ENCODE results near the gene UPK3BL1.
"Not testable (repeated sequence)": the region's sequence is repeated elsewhere in the genome, so short reads cannot be mapped to it uniquely, and the experiment has no call there.

DNA sequence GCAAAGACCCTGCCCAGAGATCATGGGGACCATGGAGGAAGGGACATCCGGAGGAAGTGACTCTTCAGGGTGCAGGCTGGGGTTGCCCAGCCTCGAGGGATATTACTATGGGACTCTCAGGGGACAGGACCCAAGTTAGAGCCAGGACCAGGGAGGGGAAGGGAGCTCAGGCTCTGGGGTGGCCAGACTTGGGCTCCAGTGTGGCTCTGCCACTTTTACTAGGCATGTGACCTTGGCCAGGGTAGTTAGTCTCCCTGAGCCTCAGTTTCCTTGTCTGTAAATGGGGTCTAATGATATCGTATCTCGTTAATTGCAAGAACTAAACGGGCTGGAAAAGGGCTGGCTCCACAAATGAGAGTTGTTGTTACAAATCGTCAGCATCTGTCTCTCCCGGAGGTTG lies 32.1 kb downstream of the UPK3BL1 start:
- TF ChIP-seq, protein P1, sequence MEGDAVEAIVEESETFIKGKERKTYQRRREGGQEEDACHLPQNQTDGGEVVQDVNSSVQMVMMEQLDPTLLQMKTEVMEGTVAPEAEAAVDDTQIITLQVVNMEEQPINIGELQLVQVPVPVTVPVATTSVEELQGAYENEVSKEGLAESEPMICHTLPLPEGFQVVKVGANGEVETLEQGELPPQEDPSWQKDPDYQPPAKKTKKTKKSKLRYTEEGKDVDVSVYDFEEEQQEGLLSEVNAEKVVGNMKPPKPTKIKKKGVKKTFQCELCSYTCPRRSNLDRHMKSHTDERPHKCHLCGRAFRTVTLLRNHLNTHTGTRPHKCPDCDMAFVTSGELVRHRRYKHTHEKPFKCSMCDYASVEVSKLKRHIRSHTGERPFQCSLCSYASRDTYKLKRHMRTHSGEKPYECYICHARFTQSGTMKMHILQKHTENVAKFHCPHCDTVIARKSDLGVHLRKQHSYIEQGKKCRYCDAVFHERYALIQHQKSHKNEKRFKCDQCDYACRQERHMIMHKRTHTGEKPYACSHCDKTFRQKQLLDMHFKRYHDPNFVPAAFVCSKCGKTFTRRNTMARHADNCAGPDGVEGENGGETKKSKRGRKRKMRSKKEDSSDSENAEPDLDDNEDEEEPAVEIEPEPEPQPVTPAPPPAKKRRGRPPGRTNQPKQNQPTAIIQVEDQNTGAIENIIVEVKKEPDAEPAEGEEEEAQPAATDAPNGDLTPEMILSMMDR (IDR thresholded peaks at IDR 0.05; ENCODE audit: low read depth, low read length) = not testable (repeated sequence)
- TF ChIP-seq EZH2phosphoT487 (IDR thresholded peaks at IDR 0.05; ENCODE audit: low read depth) = not testable (repeated sequence)

Measured in OCI-LY3 (cell line).